HEK293 (cell line): ENCODE results near the gene NDUFV2.

Experiments
- CTCF ChIA-PET: fragments of 350-600 bp; formaldehyde crosslinking; extraction: SDS; loops from one replicate; lab custom pipeline; 2021; ENCODE audit warnings: antibody characterized with exemption; lab: Yijun Ruan, JAX
- POLR2A ChIA-PET: fragments of 300-600 bp; formaldehyde crosslinking; extraction: SDS; loops from one replicate; lab custom pipeline; 2020; ENCODE audit warnings: antibody characterized with exemption, inconsistent platforms; lab: Yijun Ruan, JAX
- H3K27ac ChIP-seq: fragments of 200-500 bp; sonication (Bioruptor generic); 2 replicates; pipeline ENCODE4 v1.5.1; 2014; ENCODE audit warnings: low read depth, low read length, control low read depth, inconsistent platforms; ENCODE audit errors: extremely low read depth
- H3K36me3 ChIP-seq, 2 experiments: fragments of 200-500 bp in 1 of 2; sonication (Bioruptor generic) in 1 of 2; 1 replicate in 1 of 2; 2 replicates in 1 of 2; pipeline ENCODE4 v1.5.1; 2014 to 2017; ENCODE audit warnings: inconsistent platforms in 2 of 2, low read length in 2 of 2; ENCODE audit not compliant: control insufficient read depth in 2 of 2, insufficient read depth in 1 of 2
- H3K4me1 ChIP-seq: fragments of 200-500 bp; sonication (Bioruptor generic); 2 replicates; pipeline ENCODE4 v1.5.1; 2014; ENCODE audit warnings: mild to moderate bottlenecking, low read length, inconsistent platforms; ENCODE audit not compliant: control insufficient read depth, insufficient read depth
- H3K4me3 ChIP-seq: 2 replicates; pipeline ENCODE4 v1.5.1; 2011; ENCODE audit warnings: low read depth, mild to moderate bottlenecking, control low read depth, low read length, moderate library complexity
- H3K9me3 ChIP-seq: fragments of 200-500 bp; sonication (Bioruptor generic); 2 replicates; pipeline ENCODE4 v1.5.1; 2014; ENCODE audit warnings: low read depth, low read length, inconsistent platforms; ENCODE audit not compliant: control insufficient read depth, insufficient read depth
- IKZF3 ChIP-seq: fragments of 450-650 bp; IDR thresholded peaks from 2 replicates; pipeline ENCODE4 v1.5.0; 2018; ENCODE audit warnings: missing biosample characterization, mild to moderate bottlenecking, missing genetic modification characterization, moderate library complexity
- MYNN ChIP-seq: fragments of 450-650 bp; formaldehyde crosslinking; IDR thresholded peaks from 2 replicates; pipeline ENCODE4 v1.5.1; 2016; ENCODE audit warnings: missing biosample characterization, missing genetic modification characterization, borderline replicate concordance
- OSR2 ChIP-seq: fragments of 450-650 bp; formaldehyde crosslinking; IDR thresholded peaks from 2 replicates; pipeline ENCODE4 v1.5.1; 2016; ENCODE audit warnings: missing biosample characterization, missing genetic modification characterization
- PBX3 ChIP-seq: sonication (generic); formaldehyde crosslinking; IDR thresholded peaks from 2 replicates; pipeline ENCODE4 v1.8.1; 2022; ENCODE audit warnings: mild to moderate bottlenecking, moderate library complexity, missing genetic modification reagents
- PRDM10 ChIP-seq: fragments of 450-650 bp; formaldehyde crosslinking; IDR thresholded peaks from 2 replicates; pipeline ENCODE4 v1.5.1; 2016; ENCODE audit warnings: missing biosample characterization, missing genetic modification characterization
- PRDM6 ChIP-seq: fragments of 450-650 bp; formaldehyde crosslinking; IDR thresholded peaks from 2 replicates; pipeline ENCODE4 v1.5.1; 2017; ENCODE audit warnings: missing biosample characterization, missing genetic modification characterization
- SALL2 ChIP-seq: fragments of 450-650 bp; formaldehyde crosslinking; IDR thresholded peaks from 2 replicates; pipeline ENCODE4 v1.5.0; 2017; ENCODE audit warnings: missing biosample characterization, mild to moderate bottlenecking, missing genetic modification characterization, borderline replicate concordance
- SP7 ChIP-seq: fragments of 450-650 bp; formaldehyde crosslinking; IDR thresholded peaks from 2 replicates; pipeline ENCODE4 v1.5.1; 2016; ENCODE audit warnings: missing biosample characterization, missing genetic modification characterization
- TCF7L2 ChIP-seq: IDR thresholded peaks from 2 replicates; pipeline ENCODE4 v1.6.1; 2011; ENCODE audit warnings: low read depth, mild to moderate bottlenecking, inconsistent platforms, low read length, moderate library complexity, borderline replicate concordance
- ZFP69B ChIP-seq: fragments of 450-650 bp; formaldehyde crosslinking; IDR thresholded peaks from 2 replicates; pipeline ENCODE4 v1.5.1; 2016; ENCODE audit warnings: missing biosample characterization, missing genetic modification characterization
- ZNF548 ChIP-seq: fragments of 450-650 bp; formaldehyde crosslinking; IDR thresholded peaks from 2 replicates; pipeline ENCODE4 v1.5.1; 2016; ENCODE audit warnings: missing biosample characterization, missing genetic modification characterization
- ZNF623 ChIP-seq: fragments of 450-650 bp; formaldehyde crosslinking; IDR thresholded peaks from 2 replicates; pipeline ENCODE4 v1.5.1; 2016; ENCODE audit warnings: missing biosample characterization, missing genetic modification characterization
- ZNF639 ChIP-seq: fragments of 450-650 bp; formaldehyde crosslinking; IDR thresholded peaks from 2 replicates; pipeline ENCODE4 v1.5.1; 2016; ENCODE audit warnings: missing biosample characterization, missing genetic modification characterization
- ZNF645 ChIP-seq: fragments of 450-650 bp; formaldehyde crosslinking; IDR thresholded peaks from 2 replicates; pipeline ENCODE4; 2016; ENCODE audit warnings: missing biosample characterization, missing genetic modification characterization
- ZNF670 ChIP-seq: fragments of 450-650 bp; formaldehyde crosslinking; IDR thresholded peaks from 2 replicates; pipeline ENCODE4 v1.5.1; 2016; ENCODE audit warnings: missing biosample characterization, missing genetic modification characterization, low read depth
- ZNF692 ChIP-seq: fragments of 450-650 bp; formaldehyde crosslinking; IDR thresholded peaks from 2 replicates; pipeline ENCODE4 v1.5.1; 2016; ENCODE audit warnings: missing biosample characterization, missing genetic modification characterization
- ZNF701 ChIP-seq: fragments of 450-650 bp; formaldehyde crosslinking; IDR thresholded peaks from 2 replicates; pipeline ENCODE4 v1.5.1; 2016; ENCODE audit warnings: missing biosample characterization, missing genetic modification characterization
- ZNF704 ChIP-seq: fragments of 450-650 bp; formaldehyde crosslinking; IDR thresholded peaks from 2 replicates; pipeline ENCODE4 v1.5.1; 2016; ENCODE audit warnings: missing biosample characterization, missing genetic modification characterization
- ZNF843 ChIP-seq: fragments of 450-650 bp; formaldehyde crosslinking; IDR thresholded peaks from 2 replicates; pipeline ENCODE4 v1.5.1; 2016; ENCODE audit warnings: missing biosample characterization, missing genetic modification characterization
- ZXDB ChIP-seq: fragments of 450-650 bp; formaldehyde crosslinking; IDR thresholded peaks from 2 replicates; pipeline ENCODE4 v1.5.1; 2016; ENCODE audit warnings: missing biosample characterization, missing genetic modification characterization

The NDUFV2 gene

GRCh38 chr18:9106094-9106493, 3.6 kb downstream of the NDUFV2 start:
- POLR2A ChIA-PET, result no interaction called here
- peaks cover 41% of the 10 kb centered on the region; the same call in 1 of the 2 replicates for H3K4me1 ChIP-seq
- H3K9me3 ChIP-seq, result no peaks in the 10 kb centered on the region
- TF ChIP-seq PRDM10 (tag by site-specific recombination), result peak; percentile 52
- TF ChIP-seq ZNF704 (tag by site-specific recombination), result no peak
- peak overlapping the region; percentile 46; the same call in 1 of the 2 replicates for H3K27ac ChIP-seq
- CTCF ChIA-PET, result interaction anchor here (1.1 to 1.3 kb wide), 2 partner anchors 31 to 33 kb away, joined by 4 read pairs; no protein-coding TSS in a partner anchor
- H3K4me3 ChIP-seq, result no peak overlapping the region
- H3K36me3 ChIP-seq, result peaks cover 0 to 7% of the 10 kb centered on the region in 2 experiments; a peak in 1 of 3 replicates

GRCh38 chr18:9106800-9107584, 4.5 kb downstream of the NDUFV2 start:
- Histone ChIP-seq H3K9me3 (no peaks in the 10 kb centered on the region), H3K27ac (0 out of 2 replicates have a peak overlapping the region, but pooled peaks have one; percentile 46), H3K4me3 (no peak overlapping the region), H3K36me3 (peaks cover 6 to 9% of the 10 kb centered on the region in 2 experiments; a peak in 2 of 3 replicates), H3K4me1 (peaks cover 38% of the 10 kb centered on the region; the same call in 1 of the 2 replicates)
- ChIA-PET CTCF (interaction anchor here (1.1 to 1.3 kb wide), 2 partner anchors 32 to 33 kb away, joined by 4 read pairs; no protein-coding TSS in a partner anchor), POLR2A (no interaction called here)
- TF ChIP-seq PRDM6 (tag by site-specific recombination), result peak; percentile 89
- no peak for TF ChIP-seq ZNF548
- no peak for TF ChIP-seq MYNN (tag by site-specific recombination)
- TF ChIP-seq ZFP69B (tag by site-specific recombination), result peak; percentile 43; the same call in 1 of the 2 replicates
- no peak for TF ChIP-seq ZNF701 (tag by site-specific recombination)
- no peak for TF ChIP-seq ZNF670 (tag by site-specific recombination)
- peak; percentile 96 for TF ChIP-seq ZNF843 (tag by site-specific recombination)
- no peak for TF ChIP-seq SALL2 (tag by site-specific recombination)
- TF ChIP-seq ZNF692 (tag by site-specific recombination), result peak; percentile 93
- TF ChIP-seq PBX3 (CRISPR knock-in tag), result no peak
- TF ChIP-seq TCF7L2, result peak; percentile 57; the same call in 1 of the 2 replicates
- no peak for TF ChIP-seq ZNF645 (tag by site-specific recombination)
- TF ChIP-seq ZXDB, result peak; percentile 91
- TF ChIP-seq OSR2 (tag by site-specific recombination), result peak; percentile 58; the same call in 1 of the 2 replicates
- peak; percentile 64; the same call in 1 of the 2 replicates for TF ChIP-seq IKZF3 (tag by site-specific recombination)
- no peak for TF ChIP-seq ZNF639
- TF ChIP-seq SP7 (tag by site-specific recombination), result peak; percentile 95
- 0 out of 2 replicates have a peak, but pooled peaks have one; percentile 7 for TF ChIP-seq ZNF623 (tag by site-specific recombination)
